Caco-2 (cell line): ENCODE measurements around the gene BNIP2. TPM values are rescaled to one million over a fixed set of nuclear protein-coding genes. Genes with fewer than 3 reads are reported as not detected.
"Not testable (repeated sequence)": the region's sequence is repeated elsewhere in the genome, so short reads cannot be mapped to it uniquely, and the experiment has no call there.

Experiments
- BruUV-seq: library from RNA; stranded (reverse); fragments of 400-500 nt; replicated peaks from 2 replicates; lab custom pipeline; 2021; lab: Mats Ljungman, UMichigan
- CTCF ChIA-PET: fragments of 300-600 bp; sonication (Branson Sonifier 250); formaldehyde crosslinking; loops from one replicate; lab custom pipeline; 2022; ENCODE audit warnings: antibody characterized with exemption; lab: Charles Lee
- POLR2A ChIA-PET: fragments of 300-600 bp; sonication (Branson Sonifier 250); formaldehyde crosslinking; loops from one replicate; lab custom pipeline; 2022; ENCODE audit warnings: antibody characterized with exemption; lab: Charles Lee
- DNase-seq, 2 experiments: peaks; one replicate each; pipeline versions ENCODE4 v3.0.0 to v3.0.0-alpha.2; 2020 to 2022
- H3K27me3 ChIP-seq: replicated peaks from 2 replicates; pipeline ENCODE4 v1.6.0; 2011; ENCODE audit warnings: low read length; ENCODE audit not compliant: control insufficient read depth, insufficient read depth
- H3K36me3 ChIP-seq: 2 replicates; pipeline ENCODE4 v1.5.1; 2011; ENCODE audit warnings: low read length; ENCODE audit not compliant: control insufficient read depth, insufficient read depth
- H3K4me1 ChIP-seq: fragments of 250-450 bp; sonication (Bioruptor Pico); 2 replicates; pipeline ENCODE4 v1.5.1; 2020; ENCODE audit warnings: mild to moderate bottlenecking
- H3K4me3 ChIP-seq: 2 replicates; pipeline ENCODE4 v1.5.1; 2011; ENCODE audit warnings: low read depth, mild to moderate bottlenecking, control low read depth, low read length
- H3K9me3 ChIP-seq: fragments of 250-450 bp; sonication (Bioruptor Pico); 2 replicates; pipeline ENCODE4 v1.5.1; 2020; ENCODE audit warnings: mild to moderate bottlenecking, moderate library complexity
- H3K27ac Mint-ChIP-seq: one replicate; pipeline ENCODE4 v1.8.0; 2022; ENCODE audit warnings: mixed read lengths; ENCODE audit not compliant: unreplicated experiment
- H3K27me3 Mint-ChIP-seq: one replicate; pipeline ENCODE4 v1.8.0; 2022; ENCODE audit warnings: mixed read lengths; ENCODE audit not compliant: insufficient read depth, unreplicated experiment
- H3K36me3 Mint-ChIP-seq: one replicate; pipeline ENCODE4 v1.8.0; 2022; ENCODE audit warnings: mild to moderate bottlenecking, mixed read lengths; ENCODE audit not compliant: insufficient read depth, unreplicated experiment
- H3K4me1 Mint-ChIP-seq: one replicate; pipeline ENCODE4 v1.8.0; 2022; ENCODE audit warnings: low read depth, mixed read lengths; ENCODE audit not compliant: unreplicated experiment
- H3K4me3 Mint-ChIP-seq: one replicate; pipeline ENCODE4 v1.8.0; 2022; ENCODE audit warnings: mild to moderate bottlenecking, moderate library complexity, mixed read lengths; ENCODE audit not compliant: unreplicated experiment
- H3K9me3 Mint-ChIP-seq: one replicate; pipeline ENCODE4 v1.8.0; 2022; ENCODE audit warnings: mixed read lengths; ENCODE audit not compliant: unreplicated experiment
- CTCF ChIP-seq, 2 experiments: fragments of 200-600 bp in 1 of 2; IDR thresholded peaks; 1 replicate in 1 of 2; 2 replicates in 1 of 2; pipeline versions ENCODE4 v1.5.1 to v1.8.0; 2011 to 2022; ENCODE audit warnings: antibody characterized with exemption in 1 of 2, control low read depth in 1 of 2, inconsistent platforms in 1 of 2, low read depth in 1 of 2, low read length in 1 of 2, mild to moderate bottlenecking in 1 of 2, moderate library complexity in 1 of 2; ENCODE audit not compliant: insufficient read depth in 1 of 2, severe bottlenecking in 1 of 2, unreplicated experiment in 1 of 2
- intact Hi-C: fragments of 100-400 bp; cut with micrococcal nuclease; formaldehyde crosslinking; loops from one replicate; pipeline ENCODE4 v1.10.0; 2022; ENCODE audit not compliant: unreplicated experiment
- total RNA-seq: library from RNA; stranded (reverse); gene quantifications from 2 replicates; pipeline ENCODE4 v1.2.3, GENCODE V29; 2022

BNIP2 gene
- total RNA-seq, 1 experiment from 2014 or later = 54.0 TPM

GRCh38 chr15:59644756-59645155, 44.4 kb downstream of the BNIP2 start:
- Histone ChIP-seq H3K4me3 (no peak overlapping the region), H3K27me3 (no peaks in the 10 kb centered on the region), H3K36me3 (no peaks in the 10 kb centered on the region), H3K9me3 (no peaks in the 10 kb centered on the region), H3K4me1 (peaks cover 9% of the 10 kb centered on the region; the same call in 1 of the 2 replicates)
- TF ChIP-seq CTCF (IDR thresholded peaks at IDR 0.05; ENCODE audit: insufficient read depth in 1 of 2, low read depth in 1 of 2, low read length in 1 of 2, severe bottlenecking in 1 of 2, unreplicated experiment in 1 of 2) = no peak
- Mint-ChIP-seq H3K9me3 (no peaks in the 10 kb centered on the region), H3K27me3 (no peaks in the 10 kb centered on the region), H3K4me1 (peaks cover 7% of the 10 kb centered on the region), H3K36me3 (peaks cover 48% of the 10 kb centered on the region), H3K27ac (no peak overlapping the region), H3K4me3 (no peak overlapping the region)
- POLR2A ChIA-PET = interaction anchor here (1.1 kb wide), 1 partner anchor 13 kb away, joined by 6 read pairs; the partner anchor contains the start of gene GTF2A2
- CTCF ChIA-PET = interaction anchor here (0.6 kb wide), 1 partner anchor 10 kb away, joined by 3 read pairs; no protein-coding TSS in a partner anchor
- intact Hi-C loops = no loop called here
- no peak for DNase-seq
- no TSS peak for BruUV-seq

DNA sequence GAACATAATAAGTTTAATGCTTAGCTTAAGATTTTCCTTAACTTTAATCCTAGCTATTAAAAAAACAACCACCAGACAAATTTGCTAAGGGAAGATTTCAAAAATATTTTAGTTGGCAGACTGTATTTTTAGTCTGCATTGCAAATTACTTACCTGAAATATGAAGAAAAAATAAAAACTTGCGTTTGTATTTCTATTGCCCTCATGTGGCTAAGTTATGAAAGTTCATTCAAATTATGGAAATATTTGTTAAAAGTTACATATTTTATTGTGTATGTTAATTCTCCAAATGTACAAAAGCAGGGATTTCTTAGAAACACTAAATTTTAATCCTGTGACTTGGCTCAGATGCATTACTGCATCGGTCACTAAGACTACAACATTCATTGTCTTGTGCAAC, 46.8 kb downstream of the BNIP2 start:
- H3K27ac Mint-ChIP-seq = no peak overlapping the region
- H3K36me3 Mint-ChIP-seq = peaks cover 52% of the 10 kb centered on the region
- Histone ChIP-seq H3K4me1 (no peaks in the 10 kb centered on the region), H3K36me3 (no peaks in the 10 kb centered on the region), H3K9me3 (no peaks in the 10 kb centered on the region), H3K4me3 (no peak overlapping the region), H3K27me3 (no peaks in the 10 kb centered on the region)
- CTCF ChIA-PET = interaction anchor here (1.2 kb wide), 1 partner anchor 114 kb away, joined by 4 read pairs; no protein-coding TSS in a partner anchor
- BruUV-seq = no TSS peak
- TF ChIP-seq CTCF (IDR thresholded peaks at IDR 0.05; ENCODE audit: insufficient read depth in 1 of 2, low read depth in 1 of 2, low read length in 1 of 2, severe bottlenecking in 1 of 2, unreplicated experiment in 1 of 2) = peak in 1 of 2 experiments; percentile 11
- intact Hi-C loops = no loop called here
- DNase-seq = no peak
- peaks cover 7% of the 10 kb centered on the region for H3K4me1 Mint-ChIP-seq
- no peaks in the 10 kb centered on the region for H3K9me3 Mint-ChIP-seq
- H3K4me3 Mint-ChIP-seq = no peak overlapping the region
- POLR2A ChIA-PET = no interaction called here
- no peaks in the 10 kb centered on the region for H3K27me3 Mint-ChIP-seq

GRCh38 chr15:59637507-59637906, 51.6 kb downstream of the BNIP2 start:
- H3K27me3 Mint-ChIP-seq, DNase-seq, H3K4me1 ChIP-seq, POLR2A ChIA-PET, H3K4me3 Mint-ChIP-seq, H3K36me3 ChIP-seq, H3K27ac Mint-ChIP-seq, intact Hi-C loops, H3K9me3 ChIP-seq, H3K27me3 ChIP-seq, H3K9me3 Mint-ChIP-seq, H3K4me3 ChIP-seq, CTCF ChIA-PET, BruUV-seq, H3K4me1 Mint-ChIP-seq: not testable (repeated sequence)
- peaks cover 37% of the 10 kb centered on the region for H3K36me3 Mint-ChIP-seq
